ENCODE measurements around the gene CHCHD3. TPM values are rescaled to one million over a fixed set of nuclear protein-coding genes. Genes with fewer than 3 reads are reported as not detected.

Gene CHCHD3
- total RNA-seq, 1 experiment from 2014 or later = 102 TPM

GRCh38 chr7:133019590-133019989 is 62.3 kb downstream of the CHCHD3 start:
- no peaks in the 10 kb centered on the region for H3K9me3 Mint-ChIP-seq (ENCODE audit: unreplicated experiment)
- Histone ChIP-seq H3K36me3 (ENCODE audit: control insufficient read depth, insufficient read depth, low read length) (no peaks in the 10 kb centered on the region), H3K4me3 (ENCODE audit: low read depth, low read length) (no peak overlapping the region), H3K4me1 (no peaks in the 10 kb centered on the region), H3K27me3 (replicated peaks; ENCODE audit: control insufficient read depth, insufficient read depth, low read length) (no peaks in the 10 kb centered on the region), H3K9me3 (no peaks in the 10 kb centered on the region)
- no peak overlapping the region for H3K4me3 Mint-ChIP-seq (ENCODE audit: unreplicated experiment)
- no peak overlapping the region for H3K27ac Mint-ChIP-seq (ENCODE audit: unreplicated experiment)
- DNase-seq = no peak
- H3K4me1 Mint-ChIP-seq (ENCODE audit: low read depth, unreplicated experiment) = no peaks in the 10 kb centered on the region
- CTCF ChIA-PET = no interaction called here
- BruUV-seq (replicated peaks) = no TSS peak
- peaks cover 22% of the 10 kb centered on the region for H3K36me3 Mint-ChIP-seq (ENCODE audit: insufficient read depth, unreplicated experiment)
- no peaks in the 10 kb centered on the region for H3K27me3 Mint-ChIP-seq (ENCODE audit: insufficient read depth, unreplicated experiment)
- intact Hi-C loops (cut with micrococcal nuclease; ENCODE audit: unreplicated experiment) = no loop called here
- TF ChIP-seq CTCF (IDR thresholded peaks at IDR 0.05; ENCODE audit: insufficient read depth in 1 of 2, low read depth in 1 of 2, low read length in 1 of 2, severe bottlenecking in 1 of 2, unreplicated experiment in 1 of 2) = no peak
- POLR2A ChIA-PET = no interaction called here

GRCh38 chr7:133016604-133017003 is 65.3 kb downstream of the CHCHD3 start:
- BruUV-seq (replicated peaks) = no TSS peak
- ChIA-PET POLR2A (no interaction called here), CTCF (no interaction called here)
- Histone ChIP-seq H3K4me3 (ENCODE audit: low read depth, low read length) (no peak overlapping the region), H3K36me3 (ENCODE audit: control insufficient read depth, insufficient read depth, low read length) (no peaks in the 10 kb centered on the region), H3K4me1 (no peaks in the 10 kb centered on the region), H3K9me3 (no peaks in the 10 kb centered on the region), H3K27me3 (replicated peaks; ENCODE audit: control insufficient read depth, insufficient read depth, low read length) (no peaks in the 10 kb centered on the region)
- H3K27me3 Mint-ChIP-seq (ENCODE audit: insufficient read depth, unreplicated experiment) = no peaks in the 10 kb centered on the region
- intact Hi-C loops (cut with micrococcal nuclease; ENCODE audit: unreplicated experiment) = no loop called here
- H3K9me3 Mint-ChIP-seq (ENCODE audit: unreplicated experiment) = no peaks in the 10 kb centered on the region
- no peak overlapping the region for H3K27ac Mint-ChIP-seq (ENCODE audit: unreplicated experiment)
- no peaks in the 10 kb centered on the region for H3K4me1 Mint-ChIP-seq (ENCODE audit: low read depth, unreplicated experiment)
- no peak for TF ChIP-seq CTCF (IDR thresholded peaks at IDR 0.05; ENCODE audit: insufficient read depth in 1 of 2, low read depth in 1 of 2, low read length in 1 of 2, severe bottlenecking in 1 of 2, unreplicated experiment in 1 of 2)
- DNase-seq = no peak
- peaks cover 21% of the 10 kb centered on the region for H3K36me3 Mint-ChIP-seq (ENCODE audit: insufficient read depth, unreplicated experiment)
- H3K4me3 Mint-ChIP-seq (ENCODE audit: unreplicated experiment) = no peak overlapping the region

GRCh38 chr7:133015888-133016287 is 66.0 kb downstream of the CHCHD3 start:
- no peak overlapping the region for H3K4me3 ChIP-seq (ENCODE audit: low read depth, low read length)
- intact Hi-C loops (cut with micrococcal nuclease; ENCODE audit: unreplicated experiment) = no loop called here
- BruUV-seq (replicated peaks) = no TSS peak
- no peaks in the 10 kb centered on the region for H3K9me3 ChIP-seq
- no peak overlapping the region for H3K4me3 Mint-ChIP-seq (ENCODE audit: unreplicated experiment)
- no peaks in the 10 kb centered on the region for H3K4me1 Mint-ChIP-seq (ENCODE audit: low read depth, unreplicated experiment)
- DNase-seq = no peak
- no peaks in the 10 kb centered on the region for H3K27me3 Mint-ChIP-seq (ENCODE audit: insufficient read depth, unreplicated experiment)
- H3K4me1 ChIP-seq = no peaks in the 10 kb centered on the region
- no peaks in the 10 kb centered on the region for H3K9me3 Mint-ChIP-seq (ENCODE audit: unreplicated experiment)
- no peak for TF ChIP-seq CTCF (IDR thresholded peaks at IDR 0.05; ENCODE audit: insufficient read depth in 1 of 2, low read depth in 1 of 2, low read length in 1 of 2, severe bottlenecking in 1 of 2, unreplicated experiment in 1 of 2)
- H3K27me3 ChIP-seq (replicated peaks; ENCODE audit: control insufficient read depth, insufficient read depth, low read length) = no peaks in the 10 kb centered on the region
- H3K27ac Mint-ChIP-seq (ENCODE audit: unreplicated experiment) = no peak overlapping the region
- H3K36me3 Mint-ChIP-seq (ENCODE audit: insufficient read depth, unreplicated experiment) = peaks cover 20% of the 10 kb centered on the region
- no peaks in the 10 kb centered on the region for H3K36me3 ChIP-seq (ENCODE audit: control insufficient read depth, insufficient read depth, low read length)
- POLR2A ChIA-PET = no interaction called here
- CTCF ChIA-PET = no interaction called here
